Fibroblast of pulmonary artery (primary cell): ENCODE data around the gene NRP2.

Source experiments
- DNase-seq: peaks from one replicate; pipeline ENCODE4 v3.0.0-alpha.2; 2010; ENCODE audit warnings: low read depth
- H3K4me3 ChIP-seq: replicated peaks from 2 replicates; pipeline ENCODE4 v1.5.1; 2011; ENCODE audit warnings: low read depth, mild to moderate bottlenecking, control low read depth, low read length, moderate library complexity
- CTCF ChIP-seq: IDR thresholded peaks from 2 replicates; pipeline ENCODE4 v1.5.1; 2011; ENCODE audit warnings: mild to moderate bottlenecking, control low read depth, low read length, inconsistent platforms; ENCODE audit errors: missing control alignments

The NRP2 gene

GRCh38 chr2:205680903-205681302 lies 1.4 kb upstream of the NRP2 start:
- no peak overlapping the region for H3K4me3 ChIP-seq
- no peak for TF ChIP-seq CTCF
- no peak for DNase-seq

GRCh38 chr2:205681401-205682238 lies 681 bp upstream of the NRP2 start:
- TF ChIP-seq CTCF = no peak
- peak overlapping the region; percentile 58 for H3K4me3 ChIP-seq
- DNase-seq = peak; percentile 31

GRCh38 chr2:205682971-205683501 lies 735 bp downstream of the NRP2 start:
- H3K4me3 ChIP-seq = peak overlapping the region; percentile 58
- DNase-seq = no peak
- no peak for TF ChIP-seq CTCF

- peak; percentile 76 for DNase-seq
- peak overlapping the region; percentile 58 for H3K4me3 ChIP-seq
- TF ChIP-seq CTCF = no peak
Observed at GRCh38 chr2:205683502-205684367, 1.4 kb downstream of the NRP2 start.

GRCh38 chr2:205684871-205685313 lies 2.6 kb downstream of the NRP2 start:
- H3K4me3 ChIP-seq = peak overlapping the region; percentile 58
- DNase-seq = peak; percentile 24
- TF ChIP-seq CTCF = no peak

- peak overlapping the region; percentile 58 for H3K4me3 ChIP-seq
- TF ChIP-seq CTCF = no peak
- DNase-seq = peak; percentile 47
Observed at GRCh38 chr2:205685314-205686055, 3.2 kb downstream of the NRP2 start.
